ENCODE data around the gene TMEM107. TPM values are rescaled to one million over a fixed set of nuclear protein-coding genes. Genes with fewer than 3 reads are reported as not detected.

TMEM107 gene
- total RNA-seq, 2 donors from 2014 or later, result 13.2 to 17.0 TPM

- H3K4me1 ChIP-seq, result peaks cover 6% of the 10 kb centered on the region
- peak overlapping the region; percentile 51 to 65 for H3K9ac ChIP-seq (ENCODE audit: low read depth in 2 of 2, low read length in 2 of 2)
- no peaks in the 10 kb centered on the region for H3K27me3 ChIP-seq
- H3K9me3 ChIP-seq, result no peaks in the 10 kb centered on the region
- TF ChIP-seq CTCF (IDR thresholded peaks at IDR 0.05), result no peak
- H3K27ac ChIP-seq, result peak overlapping the region; percentile 45
- DNase-seq, result peak; percentile 39
- intact Hi-C loops (cut with DNase I), result no loop called here
- H3K36me3 ChIP-seq, result no peaks in the 10 kb centered on the region
- H3K4me3 ChIP-seq, result peak overlapping the region; percentile 65
These were observed 34.7 kb upstream of the TMEM107 start for GRCh38 chr17:8210761-8211458.

GRCh38 chr17:8209907-8210760 is 34.0 kb upstream of the TMEM107 start, which contains the start of gene AURKB:
AURKB (minus strand) TSS chr17:8210575; CDS start chr17:8210224, 351 bp downstream.
- H3K27ac ChIP-seq, result peak within 1 kb of the TSS; percentile 45
- peak; percentile 98 for DNase-seq
- H3K9me3 ChIP-seq, result no peaks in the 10 kb centered on the region
- intact Hi-C loops (cut with DNase I), result no loop called here
- H3K4me3 ChIP-seq, result peak within 1 kb of the TSS; percentile 65
- TF ChIP-seq CTCF (IDR thresholded peaks at IDR 0.05), result no peak
- peak within 1 kb of the TSS; percentile 51 to 65 for H3K9ac ChIP-seq (ENCODE audit: low read depth in 2 of 2, low read length in 2 of 2)
- H3K27me3 ChIP-seq, result no peaks in the 10 kb centered on the region
- H3K36me3 ChIP-seq, result no peaks in the 10 kb centered on the region
- H3K4me1 ChIP-seq, result peaks cover 6% of the 10 kb centered on the region

DNA sequence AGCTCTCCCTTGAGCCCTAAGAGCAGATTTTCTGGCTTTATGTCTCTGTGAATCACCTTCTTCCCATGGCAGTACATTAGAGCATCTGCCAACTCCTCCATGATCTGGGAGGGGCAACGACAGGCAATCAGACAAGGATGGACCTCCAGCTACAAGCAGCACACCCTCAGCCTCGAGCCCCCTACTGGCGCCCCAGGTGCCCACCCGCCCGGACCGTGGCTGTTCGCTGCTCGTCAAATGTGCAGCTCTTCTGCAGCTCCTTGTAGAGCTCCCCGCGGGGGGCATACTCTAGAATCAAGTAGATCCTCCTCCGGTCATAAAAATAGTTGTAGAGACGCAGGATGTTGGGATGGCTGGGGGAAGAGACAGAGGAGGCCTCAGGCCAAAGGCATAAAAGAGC is 30.4 kb upstream of the TMEM107 start:
- no peak overlapping the region for H3K9ac ChIP-seq (ENCODE audit: low read depth in 2 of 2, low read length in 2 of 2)
- TF ChIP-seq CTCF (IDR thresholded peaks at IDR 0.05), result no peak
- H3K27ac ChIP-seq, result no peak overlapping the region
- DNase-seq, result no peak
- peaks cover 6% of the 10 kb centered on the region for H3K4me1 ChIP-seq
- no peaks in the 10 kb centered on the region for H3K27me3 ChIP-seq
- H3K4me3 ChIP-seq, result no peak overlapping the region
- intact Hi-C loops (cut with DNase I), result no loop called here
- H3K9me3 ChIP-seq, result no peaks in the 10 kb centered on the region
- no peaks in the 10 kb centered on the region for H3K36me3 ChIP-seq

- no peak for DNase-seq
- TF ChIP-seq CTCF (IDR thresholded peaks at IDR 0.05), result no peak
- H3K36me3 ChIP-seq, result no peaks in the 10 kb centered on the region
- no peaks in the 10 kb centered on the region for H3K27me3 ChIP-seq
- intact Hi-C loops (cut with DNase I), result no loop called here
- H3K4me3 ChIP-seq, result no peak overlapping the region
- no peak overlapping the region for H3K27ac ChIP-seq
- no peak overlapping the region for H3K9ac ChIP-seq (ENCODE audit: low read depth in 2 of 2, low read length in 2 of 2)
- H3K4me1 ChIP-seq, result peaks cover 4% of the 10 kb centered on the region
- H3K9me3 ChIP-seq, result no peaks in the 10 kb centered on the region
These were observed 28.8 kb upstream of the TMEM107 start for GRCh38 chr17:8204761-8205555.

Measured in colonic mucosa (tissue), 4 donors.